Endothelial cell of umbilical vein (primary cell): ENCODE results near the gene CYFIP2. TPM values are rescaled to one million over a fixed set of nuclear protein-coding genes. Genes with fewer than 3 reads are reported as not detected.

Experiments used
- BruUV-seq: library from RNA; stranded (reverse); fragments of 400-500 nt; replicated peaks from 2 replicates; lab custom pipeline; 2021; lab: Mats Ljungman, UMichigan
- CTCF ChIA-PET: fragments of 300-600, 350-600 bp; sonication (Branson Sonifier 250); formaldehyde crosslinking; loops from one replicate; lab custom pipeline; 2021; ENCODE audit warnings: antibody characterized with exemption, inconsistent platforms; lab: Charles Lee
- POLR2A ChIA-PET: fragments of 300-600, 350-600 bp; sonication (Branson Sonifier 250); formaldehyde crosslinking; loops from one replicate; lab custom pipeline; 2021; ENCODE audit warnings: antibody characterized with exemption, inconsistent platforms; lab: Charles Lee
- DNase-seq: peaks from one replicate; pipeline ENCODE4 v3.0.0-alpha.2; 2011; ENCODE audit warnings: low read depth, low spot score
- FAIRE-seq: peaks from 2 replicates; lab custom pipeline; 2011; peaks lifted over from hg19 to GRCh38; lab: Jason Lieb, UNC
- H2AFZ ChIP-seq: 2 replicates; pipeline ENCODE4 v1.6.0; 2012; ENCODE audit warnings: low read depth, low read length, control low read depth, inconsistent platforms
- H3K27ac ChIP-seq: 2 replicates; pipeline ENCODE4 v1.5.1; 2011; ENCODE audit warnings: low read depth, mild to moderate bottlenecking, control low read depth, low read length, moderate library complexity; ENCODE audit not compliant: insufficient read depth
- H3K27me3 ChIP-seq, 2 experiments: 2 replicates each; pipeline versions ENCODE4 v1.6.0 to v1.6.1; 2011; ENCODE audit warnings: low read length in 2 of 2, mixed read lengths in 1 of 2; ENCODE audit not compliant: control insufficient read depth in 2 of 2, insufficient read depth in 2 of 2
- H3K36me3 ChIP-seq, 2 experiments: 2 replicates in 1 of 2; 3 replicates in 1 of 2; pipeline ENCODE4 v1.5.1; 2011; ENCODE audit warnings: low read length in 2 of 2, mild to moderate bottlenecking in 1 of 2, moderate library complexity in 1 of 2; ENCODE audit not compliant: control insufficient read depth in 2 of 2, insufficient read depth in 2 of 2; ENCODE audit errors: extremely low read depth in 1 of 2
- H3K4me1 ChIP-seq: 3 replicates; pipeline ENCODE4 v1.5.1; 2011; ENCODE audit warnings: mild to moderate bottlenecking, low read length; ENCODE audit not compliant: control insufficient read depth, insufficient read depth; ENCODE audit errors: extremely low read depth
- H3K4me2 ChIP-seq: 2 replicates; pipeline ENCODE4 v1.6.1; 2011; ENCODE audit warnings: low read length, control low read depth, mixed read lengths; ENCODE audit not compliant: insufficient read depth
- H3K4me3 ChIP-seq, 3 experiments: fragments of 200-600 bp in 1 of 3; sonication (generic), shearing (Covaris generic) in 1 of 3; replicated peaks in 1 of 3; 2 replicates each; pipeline ENCODE4 v1.5.1; 2011 to 2016; ENCODE audit warnings: control low read depth in 3 of 3, low read length in 3 of 3, mild to moderate bottlenecking in 2 of 3, inconsistent platforms in 1 of 3, low read depth in 1 of 3, moderate library complexity in 1 of 3; ENCODE audit not compliant: insufficient read depth in 1 of 3
- H3K79me2 ChIP-seq: 2 replicates; pipeline ENCODE4 v1.6.0; 2012; ENCODE audit warnings: low read length, inconsistent platforms; ENCODE audit not compliant: control insufficient read depth, insufficient read depth
- H3K9ac ChIP-seq: replicated peaks from 2 replicates; pipeline ENCODE3; 2011; ENCODE audit warnings: low read length, control low read depth; ENCODE audit not compliant: insufficient read depth; ENCODE audit errors: extremely low read depth
- H3K9me1 ChIP-seq: replicated peaks from 3 replicates; pipeline ENCODE4 v1.6.0; 2011; ENCODE audit warnings: mild to moderate bottlenecking, low read length; ENCODE audit not compliant: control insufficient read depth, insufficient read depth; ENCODE audit errors: extremely low read depth
- H3K9me3 ChIP-seq: replicated peaks from 2 replicates; pipeline ENCODE4 v1.5.1; 2012; ENCODE audit warnings: low read length, inconsistent platforms; ENCODE audit not compliant: control insufficient read depth, insufficient read depth
- H4K20me1 ChIP-seq: replicated peaks from 2 replicates; pipeline ENCODE3; 2011; ENCODE audit warnings: mild to moderate bottlenecking, low read length; ENCODE audit not compliant: control insufficient read depth, insufficient read depth; ENCODE audit errors: extremely low read depth
- EZH2 ChIP-seq: IDR thresholded peaks from 2 replicates; pipeline ENCODE4 v1.6.1; 2012; ENCODE audit warnings: borderline replicate concordance, low read depth, mild to moderate bottlenecking, moderate library complexity, low read length, inconsistent platforms; ENCODE audit not compliant: severe bottlenecking
- FOS ChIP-seq: IDR thresholded peaks from 2 replicates; pipeline ENCODE4 v1.6.1; 2011; ENCODE audit warnings: mild to moderate bottlenecking, low read length, moderate library complexity, borderline replicate concordance; ENCODE audit not compliant: insufficient read depth
- GATA2 ChIP-seq: IDR thresholded peaks from 2 replicates; pipeline ENCODE4 v1.7.0; 2011; ENCODE audit warnings: low read depth, mild to moderate bottlenecking, moderate library complexity, mixed read lengths, low read length; ENCODE audit not compliant: insufficient read length, insufficient read depth
- JUN ChIP-seq: IDR thresholded peaks from 2 replicates; pipeline ENCODE4 v1.6.1; 2011; ENCODE audit warnings: borderline replicate concordance, low read depth; ENCODE audit not compliant: insufficient read length, insufficient read depth
- MYC ChIP-seq: IDR thresholded peaks from one replicate; pipeline ENCODE4 v1.6.1; 2011; ENCODE audit warnings: mild to moderate bottlenecking, low read depth, low read length
- POLR2A ChIP-seq: IDR thresholded peaks from 2 replicates; pipeline ENCODE4 v1.6.1; 2012; ENCODE audit warnings: low read depth, mild to moderate bottlenecking, control low read depth, low read length
- POLR2AphosphoS5 ChIP-seq: IDR thresholded peaks from 2 replicates; pipeline ENCODE4 v1.6.1; 2012; ENCODE audit warnings: low read depth, mild to moderate bottlenecking, control low read depth, low read length, moderate library complexity; ENCODE audit not compliant: insufficient read depth
- dilution Hi-C: fragments of 300-500 bp; cut with MboI; formaldehyde crosslinking; loops from one replicate; pipeline ENCODE4 v1.15.0; 2019; ENCODE audit warnings: low sequenced_read_pairs; ENCODE audit not compliant: extremely low pct_ligation_motif_present
- intact Hi-C: fragments of 100-400 bp; cut with micrococcal nuclease; formaldehyde crosslinking; loops from one replicate; pipeline ENCODE4 v1.10.0; 2022
- polyA plus RNA-seq, 4 experiments: library from polyadenylated mRNA; depleted of rRNA in 3 of 4; stranded (reverse) in 3 of 4; unstranded in 1 of 4; fragments of >200 nt; gene quantifications; 2 replicates each; pipeline versions ENCODE4 v1.2.1 to v1.2.3, GENCODE V29; 2011 to 2012; ENCODE audit warnings: missing spikeins in 1 of 4
- total RNA-seq: library from RNA; stranded (reverse); gene quantifications from 2 replicates; pipeline ENCODE4 v1.2.3, GENCODE V29; 2021
- TF ChIP-seq, protein P1 (sequence below), 2 donors: IDR thresholded peaks; 1 replicate in 1 of 2; 2 replicates in 1 of 2; pipeline ENCODE4 v1.5.1; 2011; ENCODE audit warnings: low read length in 2 of 2, mild to moderate bottlenecking in 2 of 2, moderate library complexity in 2 of 2, control low read depth in 1 of 2, inconsistent platforms in 1 of 2, low read depth in 1 of 2; ENCODE audit not compliant: insufficient read depth in 1 of 2; ENCODE audit errors: extremely low read depth in 1 of 2
- TF ChIP-seq, protein P2 (sequence below): IDR thresholded peaks from 2 replicates; pipeline ENCODE4 v1.6.1; 2011; ENCODE audit not compliant: insufficient read depth, insufficient read length

Gene CYFIP2
- total and polyA plus RNA-seq, 2 donors (not counting 3 experiments of a cell fraction or from before 2014, with no cell fraction given) = 9.2 to 22.4 TPM

GRCh38 chr5:157230610-157231009, 35.3 kb upstream of the CYFIP2 start:
- H3K9me3 ChIP-seq = no peaks in the 10 kb centered on the region
- no peak overlapping the region for H2AFZ ChIP-seq
- BruUV-seq = no TSS peak
- H3K9ac ChIP-seq = no peak overlapping the region
- FAIRE-seq (no peak), DNase-seq (no peak)
- no peaks in the 10 kb centered on the region for H3K36me3 ChIP-seq
- TF ChIP-seq FOS = no peak
- TF ChIP-seq, protein P1, sequence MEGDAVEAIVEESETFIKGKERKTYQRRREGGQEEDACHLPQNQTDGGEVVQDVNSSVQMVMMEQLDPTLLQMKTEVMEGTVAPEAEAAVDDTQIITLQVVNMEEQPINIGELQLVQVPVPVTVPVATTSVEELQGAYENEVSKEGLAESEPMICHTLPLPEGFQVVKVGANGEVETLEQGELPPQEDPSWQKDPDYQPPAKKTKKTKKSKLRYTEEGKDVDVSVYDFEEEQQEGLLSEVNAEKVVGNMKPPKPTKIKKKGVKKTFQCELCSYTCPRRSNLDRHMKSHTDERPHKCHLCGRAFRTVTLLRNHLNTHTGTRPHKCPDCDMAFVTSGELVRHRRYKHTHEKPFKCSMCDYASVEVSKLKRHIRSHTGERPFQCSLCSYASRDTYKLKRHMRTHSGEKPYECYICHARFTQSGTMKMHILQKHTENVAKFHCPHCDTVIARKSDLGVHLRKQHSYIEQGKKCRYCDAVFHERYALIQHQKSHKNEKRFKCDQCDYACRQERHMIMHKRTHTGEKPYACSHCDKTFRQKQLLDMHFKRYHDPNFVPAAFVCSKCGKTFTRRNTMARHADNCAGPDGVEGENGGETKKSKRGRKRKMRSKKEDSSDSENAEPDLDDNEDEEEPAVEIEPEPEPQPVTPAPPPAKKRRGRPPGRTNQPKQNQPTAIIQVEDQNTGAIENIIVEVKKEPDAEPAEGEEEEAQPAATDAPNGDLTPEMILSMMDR (IDR thresholded peaks at IDR 0.05; ENCODE audit: extremely low read depth in 1 of 2, insufficient read depth in 1 of 2, low read depth in 1 of 2, low read length in 2 of 2) = no peak
- TF ChIP-seq EZH2 = no peak
- H3K27me3 ChIP-seq = no peaks in the 10 kb centered on the region
- no peaks in the 10 kb centered on the region for H4K20me1 ChIP-seq
- no peak overlapping the region for H3K4me3 ChIP-seq
- no peak overlapping the region for H3K4me2 ChIP-seq
- H3K79me2 ChIP-seq = no peaks in the 10 kb centered on the region
- intact Hi-C loops = no loop called here
- H3K27ac ChIP-seq = no peak overlapping the region
- POLR2A ChIA-PET = no interaction called here
- no peaks in the 10 kb centered on the region for H3K9me1 ChIP-seq
- H3K4me1 ChIP-seq = no peaks in the 10 kb centered on the region
- dilution Hi-C loops = no loop called here
- CTCF ChIA-PET = interaction anchor here (0.9 kb wide), 1 partner anchor 57 kb away, joined by 3 read pairs; no protein-coding TSS in a partner anchor

- ChIA-PET POLR2A (no interaction called here), CTCF (no interaction called here)
- FAIRE-seq (no peak), DNase-seq (no peak)
- Histone ChIP-seq H3K79me2 (no peaks in the 10 kb centered on the region), H3K4me3 (no peak overlapping the region), H3K27me3 (no peaks in the 10 kb centered on the region), H3K27ac (no peak overlapping the region), H2AFZ (no peak overlapping the region), H3K4me2 (no peak overlapping the region), H4K20me1 (no peaks in the 10 kb centered on the region), H3K4me1 (no peaks in the 10 kb centered on the region), H3K9ac (no peak overlapping the region), H3K36me3 (no peaks in the 10 kb centered on the region), H3K9me1 (no peaks in the 10 kb centered on the region), H3K9me3 (no peaks in the 10 kb centered on the region)
- dilution Hi-C loops = no loop called here
- TF ChIP-seq POLR2AphosphoS5 (no peak), GATA2 (no peak), FOS (no peak), POLR2A (no peak), MYC (no peak), EZH2 (no peak), JUN (no peak)
- TF ChIP-seq, protein P2, sequence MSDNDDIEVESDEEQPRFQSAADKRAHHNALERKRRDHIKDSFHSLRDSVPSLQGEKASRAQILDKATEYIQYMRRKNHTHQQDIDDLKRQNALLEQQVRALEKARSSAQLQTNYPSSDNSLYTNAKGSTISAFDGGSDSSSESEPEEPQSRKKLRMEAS = no peak
- TF ChIP-seq, protein P1 (IDR thresholded peaks at IDR 0.05; ENCODE audit: extremely low read depth in 1 of 2, insufficient read depth in 1 of 2, low read depth in 1 of 2, low read length in 2 of 2) = no peak
- BruUV-seq = no TSS peak
- intact Hi-C loops = no loop called here
Observed at GRCh38 chr5:157232706-157233105, 33.2 kb upstream of the CYFIP2 start.
